Natural killer cell (primary cell): ENCODE results near the gene FXYD6. TPM values are rescaled to one million over a fixed set of nuclear protein-coding genes. Genes with fewer than 3 reads are reported as not detected.

ENCODE experiments used
- ATAC-seq, 3 donors: fragments of 150-1000 bp in 2 of 3; fragments of 200-7000 bp in 1 of 3; cut with Tn5 transposase; 1 replicate in 1 of 3; 2 replicates in 2 of 3; pipeline ENCODE4 v1.10.0; 2021; ENCODE audit warnings: mild to moderate bottlenecking in 2 of 3, moderate library complexity in 2 of 3
- DNase-seq, 2 donors: peaks; one replicate each; pipeline versions ENCODE4 v3.0.0 to v3.0.0-alpha.2; 2013 to 2021; ENCODE audit warnings: mixed read lengths in 1 of 2
- H3K27ac ChIP-seq: one replicate; pipeline ENCODE4 v1.5.1; 2013; ENCODE audit warnings: mild to moderate bottlenecking, low read length
- H3K27me3 ChIP-seq: one replicate; pipeline ENCODE4 v1.6.1; 2013; ENCODE audit warnings: low read length; ENCODE audit not compliant: control insufficient read depth, insufficient read depth
- H3K36me3 ChIP-seq: one replicate; pipeline ENCODE4 v1.6.1; 2013; ENCODE audit warnings: low read length; ENCODE audit not compliant: control insufficient read depth, insufficient read depth
- H3K4me1 ChIP-seq: one replicate; pipeline ENCODE4 v1.6.1; 2013; ENCODE audit warnings: low read length; ENCODE audit not compliant: control insufficient read depth, insufficient read depth
- H3K4me3 ChIP-seq: one replicate; pipeline ENCODE4 v1.5.1; 2013; ENCODE audit warnings: low read length
- H3K9me3 ChIP-seq: one replicate; pipeline ENCODE4 v1.6.1; 2013; ENCODE audit warnings: low read length; ENCODE audit not compliant: control insufficient read depth, insufficient read depth
- H3K27ac Mint-ChIP-seq, 2 donors: one replicate each; pipeline ENCODE4 v1.8.0; 2022; ENCODE audit warnings: mild to moderate bottlenecking in 2 of 2, mixed read lengths in 2 of 2, moderate library complexity in 1 of 2
- H3K27me3 Mint-ChIP-seq, 2 donors: one replicate each; pipeline ENCODE4 v1.8.0; 2022; ENCODE audit warnings: low read depth in 2 of 2, mixed read lengths in 2 of 2
- H3K36me3 Mint-ChIP-seq: one replicate; pipeline ENCODE4 v1.8.0; 2022; ENCODE audit warnings: mixed read lengths
- H3K4me1 Mint-ChIP-seq, 2 donors: one replicate each; pipeline ENCODE4 v1.8.0; 2022; ENCODE audit warnings: mixed read lengths in 2 of 2
- H3K4me3 Mint-ChIP-seq: one replicate; pipeline ENCODE4 v1.8.0; 2022; ENCODE audit warnings: mild to moderate bottlenecking, moderate library complexity, mixed read lengths
- H3K9me3 Mint-ChIP-seq, 2 donors: one replicate each; pipeline ENCODE4 v1.8.0; 2022; ENCODE audit warnings: mixed read lengths in 2 of 2
- whole genome bisulfite sequencing: methylation state at CpG from one replicate; pipeline ENCODE4 v1.1.7; 2013; ENCODE audit warnings: missing lambda C conversion rate; ENCODE audit not compliant: insufficient coverage; 5-methylcytosine and 5-hydroxymethylcytosine counted together
- intact Hi-C: fragments of 100-400 bp; cut with micrococcal nuclease; formaldehyde crosslinking; loops from one replicate; pipeline ENCODE4 v1.14.2; 2022
- total RNA-seq, 4 donors: library from RNA; stranded (reverse); fragments of 120-200 nt in 1 of 4; gene quantifications; one replicate each; pipeline versions ENCODE4 v1.2.3 to v1.2.4, GENCODE V29; 2013 to 2022
- TF ChIP-seq, protein P1 (sequence below): fragments of 200-600 bp; IDR thresholded peaks from one replicate; pipeline ENCODE4 v1.8.0; 2022; ENCODE audit warnings: antibody characterized with exemption

Gene FXYD6
- total RNA-seq, 3 donors from 2014 or later (not counting 1 experiment from before 2014, with no cell fraction given): 0.20 to 0.90 TPM; not detected in 1

DNA sequence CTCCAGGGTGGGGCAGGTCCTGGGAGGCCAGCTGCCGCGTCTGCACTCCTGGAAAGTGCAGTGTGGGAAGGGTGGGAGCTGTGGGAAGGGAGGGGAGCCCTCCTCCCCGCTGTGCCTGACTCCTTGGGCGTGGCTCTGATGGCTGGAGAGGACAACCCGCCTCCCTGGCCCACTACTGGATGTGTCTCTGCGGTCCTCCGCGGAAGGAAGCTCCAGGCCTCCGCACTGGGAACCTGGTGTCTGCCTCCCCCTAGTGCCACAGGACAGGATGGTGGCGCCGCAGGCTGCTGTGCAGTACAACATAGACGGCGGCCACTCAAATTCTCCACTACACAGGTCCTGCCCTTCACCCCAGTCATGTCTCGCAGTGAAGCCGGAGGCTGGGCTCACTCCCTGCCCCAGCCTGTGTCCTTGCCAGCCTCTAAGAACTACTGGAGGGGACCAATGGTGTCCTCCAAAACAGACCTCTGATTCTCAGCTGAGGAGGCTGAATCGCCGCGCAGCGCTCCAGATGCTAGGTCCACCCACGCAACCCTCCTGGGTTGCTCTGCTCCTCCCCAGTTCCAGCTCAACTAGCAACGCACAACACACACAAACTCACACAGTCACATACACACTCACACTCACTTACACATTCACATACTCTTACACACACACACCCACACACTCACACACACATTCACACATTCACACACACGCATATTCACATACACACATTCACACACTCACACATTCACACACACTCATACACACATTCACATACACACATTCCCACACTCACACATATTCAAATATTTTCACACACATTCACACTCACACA lies 67.0 kb downstream of the FXYD6 start:
- intact Hi-C loops: loop anchor here (10.0 kb wide), 1 partner anchor 365 kb away; the partner anchor contains the start of gene SCN2B

DNA sequence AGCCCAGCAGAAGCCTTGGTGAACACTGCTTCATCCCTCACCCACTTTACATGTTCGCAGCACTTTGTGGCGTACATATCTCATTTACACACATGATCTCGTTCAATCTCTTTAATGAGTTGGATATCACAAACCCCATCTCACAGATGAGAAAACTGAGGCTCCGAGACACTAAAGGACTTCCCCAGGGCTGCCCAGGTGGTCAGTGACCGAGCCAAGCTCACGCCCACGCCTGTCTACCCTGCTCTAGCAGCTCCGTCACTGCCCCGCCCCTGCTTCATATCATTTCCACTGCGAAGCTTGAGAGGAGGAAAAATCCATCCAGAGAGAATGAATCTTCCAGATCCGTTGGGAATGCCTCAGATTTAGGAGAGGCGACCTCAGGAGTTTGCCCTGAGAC lies 67.7 kb downstream of the FXYD6 start:
- H3K4me3 Mint-ChIP-seq: no peak overlapping the region

More for the DNA sequence above, 67.0 kb downstream of the FXYD6 start:
- Mint-ChIP-seq H3K27ac (no peak overlapping the region), H3K4me3 (no peak overlapping the region), H3K9me3 (no peaks in the 10 kb centered on the region), H3K27me3 (peaks cover 0 to 18% of the 10 kb centered on the region in 2 donors), H3K4me1 (peaks cover 0 to 5% of the 10 kb centered on the region in 2 donors), H3K36me3 (no peaks in the 10 kb centered on the region)
- DNase-seq (peak in 1 of 2 donors; percentile 63), ATAC-seq (peak in 2 of 3 donors; percentile 50 to 63)
- H3K4me3 ChIP-seq: no peak overlapping the region
- H3K36me3 ChIP-seq: no peaks in the 10 kb centered on the region
- no peaks in the 10 kb centered on the region for H3K27me3 ChIP-seq
- TF ChIP-seq, protein P1, sequence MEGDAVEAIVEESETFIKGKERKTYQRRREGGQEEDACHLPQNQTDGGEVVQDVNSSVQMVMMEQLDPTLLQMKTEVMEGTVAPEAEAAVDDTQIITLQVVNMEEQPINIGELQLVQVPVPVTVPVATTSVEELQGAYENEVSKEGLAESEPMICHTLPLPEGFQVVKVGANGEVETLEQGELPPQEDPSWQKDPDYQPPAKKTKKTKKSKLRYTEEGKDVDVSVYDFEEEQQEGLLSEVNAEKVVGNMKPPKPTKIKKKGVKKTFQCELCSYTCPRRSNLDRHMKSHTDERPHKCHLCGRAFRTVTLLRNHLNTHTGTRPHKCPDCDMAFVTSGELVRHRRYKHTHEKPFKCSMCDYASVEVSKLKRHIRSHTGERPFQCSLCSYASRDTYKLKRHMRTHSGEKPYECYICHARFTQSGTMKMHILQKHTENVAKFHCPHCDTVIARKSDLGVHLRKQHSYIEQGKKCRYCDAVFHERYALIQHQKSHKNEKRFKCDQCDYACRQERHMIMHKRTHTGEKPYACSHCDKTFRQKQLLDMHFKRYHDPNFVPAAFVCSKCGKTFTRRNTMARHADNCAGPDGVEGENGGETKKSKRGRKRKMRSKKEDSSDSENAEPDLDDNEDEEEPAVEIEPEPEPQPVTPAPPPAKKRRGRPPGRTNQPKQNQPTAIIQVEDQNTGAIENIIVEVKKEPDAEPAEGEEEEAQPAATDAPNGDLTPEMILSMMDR: no peak
- H3K27ac ChIP-seq: no peak overlapping the region
- no peaks in the 10 kb centered on the region for H3K9me3 ChIP-seq
- H3K4me1 ChIP-seq: peaks cover 20% of the 10 kb centered on the region
- WGBS: 44% methylated on average over 22 of the region's 22 CpGs

DNA sequence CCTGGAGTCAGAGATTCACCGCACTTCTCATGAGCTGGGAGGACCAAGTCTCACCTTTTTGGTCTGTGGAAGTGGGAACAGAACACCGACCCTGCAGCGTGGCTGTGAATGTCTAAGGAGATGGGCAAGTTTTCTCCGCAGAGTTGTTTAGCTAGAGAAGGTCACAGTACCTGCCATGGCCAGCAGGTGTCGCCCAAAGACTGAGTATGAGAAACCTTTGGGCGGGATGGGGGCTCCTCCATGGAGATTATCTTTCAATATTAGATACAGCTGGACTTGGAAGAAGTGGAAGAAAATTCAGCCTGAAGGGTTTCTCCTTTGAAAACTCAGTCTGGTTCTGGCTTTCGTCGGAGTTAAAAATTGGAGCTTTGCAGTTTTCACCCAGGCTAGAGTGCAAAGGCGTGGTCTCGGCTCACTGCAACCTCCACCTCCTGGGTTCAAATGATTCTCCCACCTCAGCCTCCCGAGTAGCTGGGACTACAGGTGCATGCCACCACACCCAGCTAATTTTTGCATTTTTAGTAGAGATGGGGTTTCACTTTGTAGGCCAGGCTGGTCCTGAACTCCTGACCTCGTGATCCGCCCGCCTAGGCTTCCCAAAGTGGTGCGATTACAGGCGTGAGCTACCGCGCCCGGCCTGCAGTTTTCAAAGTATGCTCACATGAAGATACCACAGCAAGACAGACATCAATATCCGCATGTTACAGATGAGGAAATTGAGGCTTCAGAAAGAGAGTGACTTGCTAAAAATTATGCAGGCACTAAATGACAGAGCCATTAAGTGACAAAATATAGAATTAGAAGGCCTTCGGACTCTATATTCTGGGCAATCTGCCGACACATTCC lies 68.8 kb downstream of the FXYD6 start:
- H3K27me3 Mint-ChIP-seq: peaks cover 0 to 18% of the 10 kb centered on the region in 2 donors
- H3K36me3 Mint-ChIP-seq: no peaks in the 10 kb centered on the region
- H3K9me3 Mint-ChIP-seq: no peaks in the 10 kb centered on the region
- Histone ChIP-seq H3K4me3 (no peak overlapping the region), H3K36me3 (no peaks in the 10 kb centered on the region), H3K27me3 (no peaks in the 10 kb centered on the region), H3K9me3 (no peaks in the 10 kb centered on the region), H3K27ac (no peak overlapping the region), H3K4me1 (peaks cover 15% of the 10 kb centered on the region)
- no peaks in the 10 kb centered on the region for H3K4me1 Mint-ChIP-seq
- intact Hi-C loops: loop anchor here (1.0 to 10.0 kb wide), 3 partner anchors 10 to 367 kb away; partner anchors contain the start of gene SCN2B
- 59% methylated on average over 21 of the region's 22 CpGs for WGBS
- no peak overlapping the region for H3K27ac Mint-ChIP-seq
- TF ChIP-seq, protein P1: peak; percentile 98
- no peak overlapping the region for H3K4me3 Mint-ChIP-seq
- DNase-seq (peak; percentile 74 to 88), ATAC-seq (peak; percentile 46 to 91 (median 83))

More for the DNA sequence above, 67.7 kb downstream of the FXYD6 start:
- intact Hi-C loops: loop anchor here (10.0 kb wide), 1 partner anchor 366 kb away; the partner anchor contains the start of gene SCN2B
- peaks cover 15% of the 10 kb centered on the region for H3K4me1 ChIP-seq
- no peak overlapping the region for H3K27ac ChIP-seq
- Mint-ChIP-seq H3K9me3 (no peaks in the 10 kb centered on the region), H3K27me3 (peaks cover 0 to 18% of the 10 kb centered on the region in 2 donors), H3K4me1 (no peaks in the 10 kb centered on the region), H3K27ac (no peak overlapping the region), H3K36me3 (no peaks in the 10 kb centered on the region)
- no peaks in the 10 kb centered on the region for H3K36me3 ChIP-seq
- no peaks in the 10 kb centered on the region for H3K27me3 ChIP-seq
- ATAC-seq (no peak), DNase-seq (no peak)
- TF ChIP-seq, protein P1: no peak
- 84% methylated on average over 12 of the region's 12 CpGs for WGBS
- no peak overlapping the region for H3K4me3 ChIP-seq
- no peaks in the 10 kb centered on the region for H3K9me3 ChIP-seq
